Choroid plexus epithelial cell (primary cell): ENCODE measurements around the gene RSBN1.
"Not testable (repeated sequence)": the region's sequence is repeated elsewhere in the genome, so short reads cannot be mapped to it uniquely, and the experiment has no call there.

Source experiments
- DNase-seq: peaks from one replicate; pipeline ENCODE4 v3.0.0-alpha.2; 2010; ENCODE audit warnings: low read depth
- H3K4me3 ChIP-seq: 2 replicates; pipeline ENCODE4 v1.5.1; 2011; ENCODE audit warnings: low read depth, mild to moderate bottlenecking, control low read depth, low read length, moderate library complexity
- TF ChIP-seq, protein P1 (sequence below): conservative IDR thresholded peaks from 2 replicates; pipeline ENCODE4 v1.5.1; 2011; ENCODE audit warnings: low read depth, mild to moderate bottlenecking, control low read depth, inconsistent platforms, low read length, moderate library complexity

RSBN1 gene

DNA sequence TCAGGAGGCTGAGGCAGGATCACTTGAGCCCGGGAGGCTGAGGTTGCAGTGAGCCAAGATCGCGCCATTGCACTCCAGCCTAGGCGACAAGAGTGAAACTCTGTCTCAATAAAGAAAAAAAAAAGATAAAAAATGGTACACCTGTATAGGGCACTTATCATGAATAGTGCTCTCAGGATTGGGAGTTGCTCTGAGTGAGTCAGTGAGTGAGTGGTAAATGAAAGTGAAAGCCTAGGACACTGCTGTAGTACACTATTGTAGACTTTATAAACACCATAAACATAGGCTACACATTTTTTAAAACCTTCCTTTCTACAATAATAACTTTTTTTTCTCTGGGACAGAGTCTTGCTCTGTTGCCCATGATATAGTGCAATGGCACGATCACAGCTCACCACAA lies 69.8 kb downstream of the RSBN1 start:
- TF ChIP-seq, protein P1, sequence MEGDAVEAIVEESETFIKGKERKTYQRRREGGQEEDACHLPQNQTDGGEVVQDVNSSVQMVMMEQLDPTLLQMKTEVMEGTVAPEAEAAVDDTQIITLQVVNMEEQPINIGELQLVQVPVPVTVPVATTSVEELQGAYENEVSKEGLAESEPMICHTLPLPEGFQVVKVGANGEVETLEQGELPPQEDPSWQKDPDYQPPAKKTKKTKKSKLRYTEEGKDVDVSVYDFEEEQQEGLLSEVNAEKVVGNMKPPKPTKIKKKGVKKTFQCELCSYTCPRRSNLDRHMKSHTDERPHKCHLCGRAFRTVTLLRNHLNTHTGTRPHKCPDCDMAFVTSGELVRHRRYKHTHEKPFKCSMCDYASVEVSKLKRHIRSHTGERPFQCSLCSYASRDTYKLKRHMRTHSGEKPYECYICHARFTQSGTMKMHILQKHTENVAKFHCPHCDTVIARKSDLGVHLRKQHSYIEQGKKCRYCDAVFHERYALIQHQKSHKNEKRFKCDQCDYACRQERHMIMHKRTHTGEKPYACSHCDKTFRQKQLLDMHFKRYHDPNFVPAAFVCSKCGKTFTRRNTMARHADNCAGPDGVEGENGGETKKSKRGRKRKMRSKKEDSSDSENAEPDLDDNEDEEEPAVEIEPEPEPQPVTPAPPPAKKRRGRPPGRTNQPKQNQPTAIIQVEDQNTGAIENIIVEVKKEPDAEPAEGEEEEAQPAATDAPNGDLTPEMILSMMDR: no peak

DNA sequence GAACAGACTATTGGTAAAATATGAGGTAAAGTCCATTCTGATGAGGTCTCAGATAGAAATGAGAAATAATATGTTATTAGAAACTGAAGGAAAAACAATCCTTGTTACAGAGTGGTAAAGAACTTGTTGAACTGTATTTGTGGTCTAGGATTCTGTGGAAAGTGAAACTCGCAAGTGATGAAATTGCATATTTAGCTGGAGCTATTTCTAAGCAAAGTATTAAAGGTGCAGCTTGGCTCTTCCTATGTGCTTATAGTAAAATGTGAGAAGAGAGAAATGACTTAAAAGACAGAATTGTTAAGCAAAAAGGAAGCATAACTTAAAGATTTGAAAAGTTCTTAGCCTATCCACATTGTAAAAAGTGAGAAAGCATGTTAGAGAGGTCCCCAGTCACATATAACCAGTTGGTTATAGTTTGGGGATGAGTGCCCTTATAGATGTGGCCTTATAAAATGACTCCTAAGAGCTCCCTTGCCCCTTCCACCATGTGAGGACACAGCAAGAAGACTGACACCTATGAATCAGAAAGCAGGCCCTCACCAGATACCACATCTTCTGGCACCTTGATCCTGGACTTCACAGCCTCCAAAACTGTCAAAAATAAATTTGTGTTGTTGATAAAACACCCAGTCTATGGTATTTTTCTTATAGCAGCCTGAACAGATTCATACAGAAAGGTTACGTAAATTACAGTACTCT lies 77.8 kb downstream of the RSBN1 start:
- peak; percentile 12 for DNase-seq
- no peak overlapping the region for H3K4me3 ChIP-seq
- TF ChIP-seq, protein P1: no peak

More for the DNA sequence above, 69.8 kb downstream of the RSBN1 start:
- no peak overlapping the region for H3K4me3 ChIP-seq
- DNase-seq: peak; percentile 17

DNA sequence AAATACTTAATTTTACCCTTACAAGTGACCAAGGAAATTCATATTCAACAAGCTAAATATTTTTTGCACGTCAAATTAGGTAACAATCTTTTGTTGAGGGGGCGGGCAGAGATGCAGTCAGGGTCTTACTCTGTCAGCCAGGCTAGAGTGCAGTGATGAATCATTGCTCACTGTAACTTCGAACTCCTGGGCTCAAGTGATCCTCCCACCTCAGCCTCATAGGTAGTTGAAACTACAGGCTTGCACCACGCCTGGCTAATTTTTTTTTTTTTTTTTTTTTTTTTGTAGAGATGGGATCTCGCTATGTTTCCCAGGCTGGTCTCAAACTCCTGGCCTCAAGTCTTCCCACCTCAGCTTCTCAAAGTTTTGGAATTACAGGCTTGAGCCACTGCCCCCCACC lies 79.5 kb downstream of the RSBN1 start:
- no peak overlapping the region for H3K4me3 ChIP-seq
- TF ChIP-seq, protein P1: no peak
- no peak for DNase-seq

DNA sequence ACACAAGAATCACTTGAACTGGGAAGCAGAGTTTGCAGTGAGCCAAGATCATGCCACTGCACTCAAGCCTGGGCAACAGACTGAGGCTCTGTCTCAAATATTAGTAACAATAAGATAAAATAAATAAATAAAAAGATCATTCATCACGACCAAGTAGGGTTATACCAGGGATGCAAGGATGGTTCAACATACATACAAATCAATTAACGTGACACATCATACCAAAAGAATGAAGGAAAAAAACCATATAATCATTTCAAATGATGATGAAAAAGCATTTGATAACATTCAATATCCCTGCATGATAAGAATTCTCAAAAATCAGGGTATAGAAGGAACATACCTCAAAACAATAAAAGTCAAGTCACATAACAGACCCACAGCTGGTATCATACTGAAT lies 91.3 kb downstream of the RSBN1 start:
- H3K4me3 ChIP-seq: no peak overlapping the region
- DNase-seq: no peak
- TF ChIP-seq, protein P1: no peak

DNA sequence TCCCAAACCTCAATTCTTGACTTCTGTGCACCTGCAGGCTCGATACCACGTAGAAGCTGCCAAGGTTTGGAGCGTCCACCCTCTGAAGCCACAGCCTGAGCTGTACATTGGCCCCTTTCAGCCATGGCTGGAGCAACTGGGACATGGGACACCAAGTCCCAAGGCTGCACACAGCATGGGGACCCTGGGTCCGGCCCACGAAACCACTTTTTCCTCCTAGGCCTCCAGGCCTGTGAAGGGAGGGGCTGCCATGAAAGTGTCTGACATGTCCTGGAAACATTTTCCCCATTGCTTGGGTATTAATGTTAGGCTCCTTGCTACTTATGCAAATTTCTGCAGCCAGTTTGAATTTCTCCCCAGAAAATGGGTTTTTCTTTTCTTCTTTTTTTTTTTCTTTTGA lies 93.7 kb downstream of the RSBN1 start:
- not testable (repeated sequence) for H3K4me3 ChIP-seq, DNase-seq

DNA sequence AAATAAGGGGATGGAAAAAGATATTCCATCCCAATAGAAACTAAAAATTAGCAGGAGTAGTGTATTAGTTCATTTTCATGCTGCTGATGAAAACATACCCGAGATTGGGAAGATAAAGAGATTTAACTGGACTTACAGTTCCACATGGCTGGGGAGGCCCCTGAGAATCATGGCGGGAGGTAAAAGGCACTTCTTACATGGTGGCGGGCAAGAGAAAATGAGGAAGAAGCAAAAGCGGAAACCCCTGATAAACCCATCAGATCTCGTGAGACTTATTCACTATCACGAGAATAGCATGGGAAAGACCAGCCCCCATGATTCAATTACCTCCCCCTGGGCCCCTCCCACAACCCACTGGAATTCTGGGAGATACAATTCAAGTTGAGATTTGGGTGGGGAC lies 94.8 kb downstream of the RSBN1 start:
- not testable (repeated sequence) for DNase-seq, H3K4me3 ChIP-seq

DNA sequence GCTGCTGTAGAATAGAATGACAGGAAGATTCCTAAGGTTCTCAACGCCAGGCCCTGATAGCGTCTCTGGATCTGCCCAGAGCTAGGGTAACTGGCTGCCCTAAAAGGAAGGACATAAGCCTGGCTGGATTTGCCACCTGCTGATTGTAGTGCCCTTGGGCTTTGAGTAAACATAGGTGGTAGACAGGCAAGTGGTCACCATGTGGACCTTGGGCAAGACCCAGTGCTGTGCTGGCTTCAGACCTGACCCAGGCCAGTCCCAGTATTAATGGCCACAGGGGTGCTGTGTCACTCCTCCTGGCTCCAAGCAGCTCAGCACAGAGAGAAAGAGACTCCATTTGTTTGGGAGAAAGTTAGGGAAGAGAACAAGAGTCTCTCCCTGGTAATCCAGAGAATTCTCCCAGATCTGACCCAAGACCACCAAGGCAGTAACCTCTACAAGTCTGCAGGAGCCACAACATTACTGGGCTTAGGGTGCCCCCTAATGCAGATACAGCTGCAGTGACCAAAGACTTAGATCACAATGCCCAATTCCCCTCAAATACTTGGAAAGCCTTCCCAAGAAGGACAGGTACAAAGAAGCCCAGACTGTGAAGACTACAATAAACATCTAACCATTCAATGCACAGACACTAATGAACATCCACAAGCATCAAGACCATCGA lies 97.5 kb downstream of the RSBN1 start:
- TF ChIP-seq, protein P1: no peak
- DNase-seq: no peak
- no peak overlapping the region for H3K4me3 ChIP-seq
